Right lobe of liver (tissue), 4 donors: ENCODE measurements around the gene SF3B3.

Source experiments
- CTCF ChIP-seq, 4 donors: fragments of 200-600 bp in 3 of 4; fragments of 450-650 bp in 1 of 4; IDR thresholded peaks; one replicate each; pipeline versions ENCODE4 v1.5.1 to v1.8.0; 2016 to 2022; ENCODE audit warnings: antibody characterized with exemption in 4 of 4, mild to moderate bottlenecking in 2 of 4
- POLR2A ChIP-seq: fragments of 450-650 bp; IDR thresholded peaks from one replicate; pipeline ENCODE4 v1.6.1; 2017; ENCODE audit warnings: antibody characterized with exemption, mild to moderate bottlenecking
- donor health status: DM: no; HTN: no; CAD: no.
- donor health status: DM: no; HTN: no; CAD: no.
- donor health status: DM: no; HTN: yes; CAD: no.

- no peak for TF ChIP-seq CTCF (IDR thresholded peaks at IDR 0.05)
- TF ChIP-seq POLR2A = no peak
Measured at GRCh38 chr16:70594569-70594968, 71.0 kb downstream of the SF3B3 start.
